KMS-11 (cell line): ENCODE measurements around the gene FCF1.
"Not testable (repeated sequence)": the region's sequence is repeated elsewhere in the genome, so short reads cannot be mapped to it uniquely, and the experiment has no call there.

Experiments used
- H2AFZ ChIP-seq: fragments of 200-600 bp; sonication (generic); 2 replicates; pipeline ENCODE4 v1.6.1; 2016; ENCODE audit warnings: antibody characterized with exemption, mixed run types, low read depth
- H3K27ac ChIP-seq: fragments of 200-600 bp; sonication (generic); 2 replicates; pipeline ENCODE4 v1.6.1; 2016; ENCODE audit warnings: mild to moderate bottlenecking, mixed run types
- H3K27me3 ChIP-seq: fragments of 200-600 bp; sonication (generic); 2 replicates; pipeline ENCODE4 v1.6.1; 2017; ENCODE audit warnings: mild to moderate bottlenecking, low read depth, mixed run types, moderate library complexity; ENCODE audit not compliant: insufficient read depth
- H3K36me3 ChIP-seq: fragments of 200-600 bp; sonication (generic); 2 replicates; pipeline ENCODE4 v1.6.1; 2017; ENCODE audit warnings: mild to moderate bottlenecking, mixed run types; ENCODE audit not compliant: insufficient read depth
- H3K4me1 ChIP-seq: fragments of 200-600 bp; sonication (generic); 2 replicates; pipeline ENCODE4 v1.6.1; 2016; ENCODE audit warnings: mild to moderate bottlenecking, low read depth, mixed run types; ENCODE audit not compliant: poor library complexity, severe bottlenecking
- H3K4me2 ChIP-seq: fragments of 200-600 bp; sonication (generic); 2 replicates; pipeline ENCODE4 v1.7.0; 2016; ENCODE audit warnings: mild to moderate bottlenecking, mixed run types
- H3K4me3 ChIP-seq: fragments of 200-600 bp; sonication (generic); IDR thresholded peaks from 2 replicates; pipeline ENCODE4 v1.6.1; 2017; ENCODE audit warnings: low read depth, low read length, mixed read lengths; ENCODE audit not compliant: insufficient read depth
- H3K79me2 ChIP-seq: fragments of 200-600 bp; sonication (generic); 2 replicates; pipeline ENCODE4 v1.6.1; 2016; ENCODE audit warnings: low read depth, mixed run types; ENCODE audit not compliant: insufficient read depth
- H3K9ac ChIP-seq: fragments of 200-600 bp; sonication (generic); 2 replicates; pipeline ENCODE4 v1.6.1; 2016; ENCODE audit warnings: mild to moderate bottlenecking, mixed run types
- H4K20me1 ChIP-seq: fragments of 200-600 bp; sonication (generic); 2 replicates; pipeline ENCODE4 v1.6.1; 2016; ENCODE audit warnings: mild to moderate bottlenecking, mixed run types; ENCODE audit not compliant: insufficient read depth
- TF ChIP-seq, protein P1 (sequence below): fragments of 200-600 bp; sonication (generic); conservative IDR thresholded peaks from 2 replicates; pipeline ENCODE4 v1.6.1; 2017; ENCODE audit warnings: low read depth, mild to moderate bottlenecking, antibody characterized with exemption, low read length, moderate library complexity, mixed read lengths

FCF1 gene

DNA sequence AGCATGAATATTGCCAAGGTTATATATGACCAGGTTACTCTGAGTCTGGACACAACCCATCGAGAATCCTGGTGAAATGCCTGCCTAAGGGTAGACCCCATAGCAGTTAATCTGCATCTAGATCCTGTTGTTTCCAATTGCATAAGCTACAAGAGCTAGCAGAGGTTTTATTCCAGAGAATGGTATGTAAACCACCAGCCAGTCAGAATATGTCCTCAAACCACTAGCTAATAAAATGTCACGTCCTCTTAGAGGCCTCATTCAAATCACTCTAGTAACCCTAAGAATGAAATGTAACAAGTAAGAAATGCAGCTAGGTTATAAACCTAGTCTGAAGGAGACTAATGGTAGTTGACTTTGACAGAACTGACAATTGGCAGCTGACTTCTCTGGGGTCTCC lies 41.2 kb downstream of the FCF1 start:
- Histone ChIP-seq H3K4me2 (no peak overlapping the region), H3K36me3 (no peaks in the 10 kb centered on the region), H3K4me1 (no peaks in the 10 kb centered on the region), H3K79me2 (no peaks in the 10 kb centered on the region), H3K27ac (no peak overlapping the region), H2AFZ (no peak overlapping the region), H3K9ac (no peak overlapping the region), H3K4me3 (no peak overlapping the region), H4K20me1 (no peaks in the 10 kb centered on the region), H3K27me3 (no peaks in the 10 kb centered on the region)
- TF ChIP-seq, protein P1, sequence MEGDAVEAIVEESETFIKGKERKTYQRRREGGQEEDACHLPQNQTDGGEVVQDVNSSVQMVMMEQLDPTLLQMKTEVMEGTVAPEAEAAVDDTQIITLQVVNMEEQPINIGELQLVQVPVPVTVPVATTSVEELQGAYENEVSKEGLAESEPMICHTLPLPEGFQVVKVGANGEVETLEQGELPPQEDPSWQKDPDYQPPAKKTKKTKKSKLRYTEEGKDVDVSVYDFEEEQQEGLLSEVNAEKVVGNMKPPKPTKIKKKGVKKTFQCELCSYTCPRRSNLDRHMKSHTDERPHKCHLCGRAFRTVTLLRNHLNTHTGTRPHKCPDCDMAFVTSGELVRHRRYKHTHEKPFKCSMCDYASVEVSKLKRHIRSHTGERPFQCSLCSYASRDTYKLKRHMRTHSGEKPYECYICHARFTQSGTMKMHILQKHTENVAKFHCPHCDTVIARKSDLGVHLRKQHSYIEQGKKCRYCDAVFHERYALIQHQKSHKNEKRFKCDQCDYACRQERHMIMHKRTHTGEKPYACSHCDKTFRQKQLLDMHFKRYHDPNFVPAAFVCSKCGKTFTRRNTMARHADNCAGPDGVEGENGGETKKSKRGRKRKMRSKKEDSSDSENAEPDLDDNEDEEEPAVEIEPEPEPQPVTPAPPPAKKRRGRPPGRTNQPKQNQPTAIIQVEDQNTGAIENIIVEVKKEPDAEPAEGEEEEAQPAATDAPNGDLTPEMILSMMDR: no peak

DNA sequence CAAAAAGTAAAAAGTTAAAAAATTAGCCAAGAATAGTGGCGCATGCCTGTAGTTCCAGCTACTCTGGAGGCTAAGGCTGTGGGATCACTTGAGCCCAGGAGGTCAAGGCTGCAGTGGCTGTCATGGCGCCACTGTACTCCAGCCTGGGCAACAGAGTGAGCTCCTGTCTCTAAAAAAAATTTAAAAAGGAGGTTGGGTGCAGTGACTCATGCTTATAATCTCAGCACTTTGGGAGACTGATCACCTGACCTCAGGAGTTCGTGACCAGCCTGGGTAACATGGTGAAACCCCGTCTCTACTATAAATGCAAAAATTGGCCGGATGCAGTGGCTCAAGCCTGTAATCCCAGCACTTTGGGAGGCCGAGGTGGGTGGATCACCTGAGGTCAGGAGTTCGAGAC lies 42.0 kb downstream of the FCF1 start:
- Histone ChIP-seq H3K79me2 (no peaks in the 10 kb centered on the region), H2AFZ (no peak overlapping the region), H3K4me2 (no peak overlapping the region), H3K4me1 (no peaks in the 10 kb centered on the region), H3K27me3 (no peaks in the 10 kb centered on the region), H3K4me3 (no peak overlapping the region), H3K27ac (no peak overlapping the region), H4K20me1 (no peaks in the 10 kb centered on the region), H3K36me3 (no peaks in the 10 kb centered on the region), H3K9ac (no peak overlapping the region)
- TF ChIP-seq, protein P1: no peak

DNA sequence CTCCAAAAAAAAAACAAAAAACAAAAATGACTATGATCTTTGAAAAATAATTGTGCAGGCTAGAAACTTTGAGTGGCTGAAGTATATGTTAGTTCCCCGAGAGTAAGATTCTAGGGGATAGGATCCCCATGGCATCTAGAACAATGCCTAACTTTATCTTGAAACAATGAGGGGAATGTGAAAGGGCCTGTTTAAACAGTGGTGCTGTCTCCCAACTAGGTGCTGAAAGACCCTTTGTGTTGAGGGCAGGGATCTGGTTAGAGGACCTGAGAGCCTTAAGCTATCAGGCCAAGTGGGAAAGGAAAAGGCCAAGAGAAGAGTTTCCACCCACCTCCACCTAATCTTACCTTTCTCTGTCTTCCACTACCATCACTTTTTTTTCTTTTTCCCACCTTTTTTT lies 43.4 kb downstream of the FCF1 start:
- H4K20me1 ChIP-seq: no peaks in the 10 kb centered on the region
- H3K9ac ChIP-seq: no peak overlapping the region
- no peaks in the 10 kb centered on the region for H3K79me2 ChIP-seq
- H2AFZ ChIP-seq: no peak overlapping the region
- no peak overlapping the region for H3K27ac ChIP-seq
- no peaks in the 10 kb centered on the region for H3K36me3 ChIP-seq
- H3K4me2 ChIP-seq: no peak overlapping the region
- no peaks in the 10 kb centered on the region for H3K4me1 ChIP-seq
- H3K4me3 ChIP-seq: no peak overlapping the region
- H3K27me3 ChIP-seq: no peaks in the 10 kb centered on the region
- TF ChIP-seq, protein P1: no peak

DNA sequence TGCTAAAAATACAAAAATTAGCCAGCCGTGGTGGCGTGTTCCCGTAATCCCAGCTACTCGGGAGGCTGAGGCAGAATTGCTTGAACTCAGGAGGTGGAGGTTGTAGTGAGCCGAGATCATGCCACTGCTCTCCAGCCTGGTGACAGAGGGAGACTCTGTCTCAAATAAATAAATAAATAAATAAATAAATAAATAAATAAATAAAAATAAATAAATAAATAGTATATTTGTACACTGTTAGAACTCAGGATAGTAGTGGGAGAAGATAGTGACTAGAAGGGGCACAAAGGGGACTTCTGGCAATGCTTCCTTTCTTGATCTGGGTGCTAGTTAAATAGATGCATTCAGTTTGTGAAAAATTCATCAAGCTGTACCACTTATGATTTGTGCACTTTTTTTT lies 45.6 kb downstream of the FCF1 start:
- H3K4me1 ChIP-seq, H3K79me2 ChIP-seq, H4K20me1 ChIP-seq, H3K9ac ChIP-seq, H3K27me3 ChIP-seq, H3K4me2 ChIP-seq, H3K4me3 ChIP-seq, H3K27ac ChIP-seq, H3K36me3 ChIP-seq, H2AFZ ChIP-seq: not testable (repeated sequence)

DNA sequence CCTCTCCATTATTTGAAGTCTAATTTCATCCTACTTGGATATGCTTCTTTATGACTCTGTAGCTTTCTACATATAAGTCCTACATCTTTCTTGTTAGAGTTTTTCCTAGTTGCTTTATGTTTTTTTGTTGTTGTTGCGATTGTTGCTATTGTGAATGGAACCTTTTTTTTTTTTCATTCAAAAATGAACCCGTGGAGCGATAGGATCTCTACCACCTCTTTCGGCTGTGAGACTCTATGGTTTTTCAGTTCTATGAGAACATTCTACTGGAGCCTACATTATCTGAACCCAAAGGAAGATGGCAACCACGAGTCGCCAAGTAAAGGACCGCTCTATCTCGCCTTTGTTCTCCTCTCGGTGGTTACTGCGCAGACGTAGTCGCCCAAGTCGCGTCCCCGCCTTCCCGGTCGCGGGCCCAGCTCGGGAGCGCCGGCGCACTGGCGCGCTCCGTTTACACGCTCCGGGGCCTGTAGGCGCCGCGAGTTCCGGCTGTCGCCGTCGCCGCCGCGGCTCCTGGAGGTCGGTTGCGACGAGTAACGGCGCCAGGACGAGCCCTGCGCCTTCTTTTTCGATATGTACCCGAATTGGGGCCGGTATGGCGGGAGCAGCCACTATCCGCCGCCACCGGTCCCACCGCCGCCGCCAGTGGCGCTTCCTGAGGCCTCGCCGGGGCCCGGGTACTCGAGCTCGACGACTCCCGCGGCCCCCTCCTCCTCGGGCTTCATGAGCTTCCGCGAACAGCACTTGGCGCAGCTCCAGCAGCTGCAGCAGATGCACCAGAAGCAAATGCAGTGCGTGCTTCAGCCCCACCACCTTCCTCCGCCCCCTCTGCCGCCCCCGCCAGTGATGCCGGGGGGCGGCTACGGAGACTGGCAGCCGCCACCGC lies 50.2 kb downstream of the FCF1 start, which contains the start of gene YLPM1:
TSS of gene YLPM1 (plus strand) at position 400 of the 886 bp plus-strand sequence. CDS start at position 574, 174 bp downstream.
- peak within 1 kb of the TSS; percentile 98 for H2AFZ ChIP-seq
- peak within 1 kb of the TSS; percentile 63 for H3K27ac ChIP-seq
- H3K4me1 ChIP-seq: peaks cover 28% of the 10 kb centered on the region
- H3K9ac ChIP-seq: peak within 1 kb of the TSS; percentile 89
- H3K27me3 ChIP-seq: no peaks in the 10 kb centered on the region
- H3K4me3 ChIP-seq: no peak within 1 kb of the TSS
- H3K79me2 ChIP-seq: peaks cover 48% of the 10 kb centered on the region
- H3K4me2 ChIP-seq: peak within 1 kb of the TSS; percentile 95
- H3K36me3 ChIP-seq: no peaks in the 10 kb centered on the region
- TF ChIP-seq, protein P1: no peak; the same call in 1 of the 2 replicates
- H4K20me1 ChIP-seq: no peaks in the 10 kb centered on the region
